ENCODE data around the gene RHOT2. TPM values are rescaled to one million over a fixed set of nuclear protein-coding genes. Genes with fewer than 3 reads are reported as not detected.
A peak's percentile ranks its signal among the peaks of the same experiment; 100 is the strongest.

The RHOT2 gene
- total RNA-seq, 1 donor from 2014 or later = 189 TPM

DNA sequence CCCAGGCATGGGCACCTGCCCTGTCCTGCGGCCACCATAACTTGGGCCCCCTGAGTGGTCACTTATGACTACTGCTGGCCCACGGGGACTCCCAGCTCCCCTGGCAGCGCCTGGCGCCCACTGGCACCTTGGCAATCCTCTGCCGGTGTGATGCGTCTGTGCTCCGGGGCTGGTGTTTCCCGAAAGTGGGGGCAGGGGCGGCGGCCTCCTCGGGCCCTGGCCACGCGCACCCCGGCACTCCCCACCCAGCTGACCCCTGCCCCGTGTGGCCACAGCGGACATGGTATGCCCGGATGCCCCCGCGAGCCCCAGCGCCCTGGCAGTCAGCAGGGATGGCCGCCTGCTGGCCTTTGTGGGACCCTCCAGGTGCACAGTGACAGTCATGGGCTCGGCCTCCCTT is 10.4 kb upstream of the RHOT2 start:
- Mint-ChIP-seq H3K27ac (ENCODE audit: unreplicated experiment) (no peak overlapping the region), H3K27me3 (ENCODE audit: low read depth) (no peaks in the 10 kb centered on the region), H3K36me3 (ENCODE audit: low read depth) (no peaks in the 10 kb centered on the region), H3K4me1 (peaks cover 6% of the 10 kb centered on the region), H3K9me3 (no peaks in the 10 kb centered on the region), H3K4me3 (no peak overlapping the region)
- no peak for DNase-seq (ENCODE audit: low read depth, low spot score)
- TF ChIP-seq, protein P1, sequence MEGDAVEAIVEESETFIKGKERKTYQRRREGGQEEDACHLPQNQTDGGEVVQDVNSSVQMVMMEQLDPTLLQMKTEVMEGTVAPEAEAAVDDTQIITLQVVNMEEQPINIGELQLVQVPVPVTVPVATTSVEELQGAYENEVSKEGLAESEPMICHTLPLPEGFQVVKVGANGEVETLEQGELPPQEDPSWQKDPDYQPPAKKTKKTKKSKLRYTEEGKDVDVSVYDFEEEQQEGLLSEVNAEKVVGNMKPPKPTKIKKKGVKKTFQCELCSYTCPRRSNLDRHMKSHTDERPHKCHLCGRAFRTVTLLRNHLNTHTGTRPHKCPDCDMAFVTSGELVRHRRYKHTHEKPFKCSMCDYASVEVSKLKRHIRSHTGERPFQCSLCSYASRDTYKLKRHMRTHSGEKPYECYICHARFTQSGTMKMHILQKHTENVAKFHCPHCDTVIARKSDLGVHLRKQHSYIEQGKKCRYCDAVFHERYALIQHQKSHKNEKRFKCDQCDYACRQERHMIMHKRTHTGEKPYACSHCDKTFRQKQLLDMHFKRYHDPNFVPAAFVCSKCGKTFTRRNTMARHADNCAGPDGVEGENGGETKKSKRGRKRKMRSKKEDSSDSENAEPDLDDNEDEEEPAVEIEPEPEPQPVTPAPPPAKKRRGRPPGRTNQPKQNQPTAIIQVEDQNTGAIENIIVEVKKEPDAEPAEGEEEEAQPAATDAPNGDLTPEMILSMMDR (conservative IDR thresholded peaks at IDR 0.05) = no peak

DNA sequence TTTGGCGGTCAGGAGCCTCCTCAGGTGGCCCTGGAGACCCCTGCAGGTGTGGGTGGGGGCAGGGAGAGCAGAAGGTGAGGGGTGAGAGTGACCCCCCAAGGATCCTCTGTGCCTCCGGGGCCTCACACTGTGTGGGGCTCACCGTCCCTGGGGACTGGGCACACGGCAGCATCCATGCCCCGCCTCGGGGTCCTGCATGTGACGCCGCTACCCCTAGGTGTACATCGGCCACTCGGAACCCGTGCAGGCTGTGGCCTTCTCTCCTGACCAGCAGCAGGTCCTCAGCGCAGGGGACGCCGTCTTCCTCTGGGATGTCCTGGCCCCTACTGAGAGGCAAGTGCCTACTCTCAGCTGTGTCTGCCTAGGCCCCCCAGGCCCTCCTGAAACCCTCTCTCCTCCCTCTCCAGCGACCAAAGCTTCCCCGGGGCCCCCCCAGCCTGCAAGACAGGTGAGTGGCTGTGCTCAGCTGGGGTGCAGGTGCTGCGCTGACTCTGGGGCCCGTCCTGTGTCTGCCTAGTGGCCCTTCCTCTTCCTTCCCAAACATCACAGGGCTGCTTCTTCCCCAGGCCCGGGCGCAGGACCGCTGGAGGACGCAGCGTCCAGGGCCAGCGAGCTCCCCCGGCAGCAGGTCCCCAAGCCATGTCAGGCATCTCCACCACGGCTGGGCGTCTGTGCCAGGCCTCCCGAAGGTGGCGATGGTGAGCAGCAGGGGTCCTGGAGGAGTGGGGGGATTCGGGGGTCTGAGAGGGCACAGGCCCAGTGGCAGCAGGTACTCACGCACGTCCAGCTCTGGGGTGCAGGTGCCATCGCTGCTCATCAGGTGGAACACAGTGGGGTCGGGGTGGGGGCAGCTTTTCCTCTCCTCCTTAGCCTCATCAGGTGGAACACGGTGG is 9.0 kb upstream of the RHOT2 start:
- Mint-ChIP-seq H3K4me1 (peaks cover 6% of the 10 kb centered on the region), H3K4me3 (no peak overlapping the region), H3K9me3 (no peaks in the 10 kb centered on the region), H3K27ac (ENCODE audit: unreplicated experiment) (no peak overlapping the region), H3K36me3 (ENCODE audit: low read depth) (no peaks in the 10 kb centered on the region), H3K27me3 (ENCODE audit: low read depth) (no peaks in the 10 kb centered on the region)
- no peak for DNase-seq (ENCODE audit: low read depth, low spot score)
- TF ChIP-seq, protein P1 (conservative IDR thresholded peaks at IDR 0.05) = peak; percentile 12

DNA sequence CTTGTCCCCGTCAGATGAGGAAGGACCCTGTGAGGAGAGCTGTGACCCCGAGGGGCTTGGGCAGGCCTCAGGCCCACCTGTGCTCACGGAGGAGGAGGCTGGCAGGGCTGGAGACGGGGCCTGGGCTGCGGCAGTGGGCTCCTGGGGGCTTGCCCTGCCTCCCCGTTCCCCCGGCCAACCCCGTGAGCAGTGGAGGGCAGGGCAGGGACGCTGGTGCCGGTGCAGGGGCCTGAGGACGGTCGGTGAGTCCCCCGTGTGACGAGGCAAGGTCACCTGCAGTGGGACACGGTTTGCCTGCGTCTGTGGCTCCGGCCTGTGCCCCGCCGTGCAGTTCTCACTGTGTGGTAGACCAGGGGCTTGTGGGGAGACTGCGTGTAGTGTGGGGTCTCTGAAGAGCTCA is 8.3 kb upstream of the RHOT2 start:
- H3K4me1 Mint-ChIP-seq = peaks cover 6% of the 10 kb centered on the region
- H3K27ac Mint-ChIP-seq (ENCODE audit: unreplicated experiment) = no peak overlapping the region
- no peaks in the 10 kb centered on the region for H3K36me3 Mint-ChIP-seq (ENCODE audit: low read depth)
- no peaks in the 10 kb centered on the region for H3K9me3 Mint-ChIP-seq
- no peak overlapping the region for H3K4me3 Mint-ChIP-seq
- H3K27me3 Mint-ChIP-seq (ENCODE audit: low read depth) = no peaks in the 10 kb centered on the region
- DNase-seq (ENCODE audit: low read depth, low spot score) = no peak
- TF ChIP-seq, protein P1 (conservative IDR thresholded peaks at IDR 0.05) = no peak

DNA sequence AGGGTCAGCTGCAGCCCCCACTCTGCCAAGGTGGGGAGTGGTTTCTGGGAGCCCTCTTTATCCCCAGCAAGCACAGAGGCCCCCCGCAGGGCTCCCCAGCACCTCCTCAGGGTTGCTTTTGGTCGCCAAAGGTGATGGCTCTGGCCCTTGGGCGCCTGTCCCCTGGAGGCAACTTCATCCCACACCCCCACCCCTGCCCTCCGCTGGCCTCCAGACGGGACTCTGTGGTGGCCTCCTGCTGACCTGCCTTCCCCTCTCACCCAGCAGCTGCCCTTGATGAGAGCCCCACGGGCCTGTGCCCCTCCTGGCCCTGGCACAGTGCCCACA is 7.8 kb upstream of the RHOT2 start:
- H3K36me3 Mint-ChIP-seq (ENCODE audit: low read depth) = no peaks in the 10 kb centered on the region
- H3K27ac Mint-ChIP-seq (ENCODE audit: unreplicated experiment) = no peak overlapping the region
- peaks cover 6% of the 10 kb centered on the region for H3K4me1 Mint-ChIP-seq
- TF ChIP-seq, protein P1 (conservative IDR thresholded peaks at IDR 0.05) = no peak
- H3K4me3 Mint-ChIP-seq = no peak overlapping the region
- no peak for DNase-seq (ENCODE audit: low read depth, low spot score)
- H3K27me3 Mint-ChIP-seq (ENCODE audit: low read depth) = no peaks in the 10 kb centered on the region
- H3K9me3 Mint-ChIP-seq = no peaks in the 10 kb centered on the region

DNA sequence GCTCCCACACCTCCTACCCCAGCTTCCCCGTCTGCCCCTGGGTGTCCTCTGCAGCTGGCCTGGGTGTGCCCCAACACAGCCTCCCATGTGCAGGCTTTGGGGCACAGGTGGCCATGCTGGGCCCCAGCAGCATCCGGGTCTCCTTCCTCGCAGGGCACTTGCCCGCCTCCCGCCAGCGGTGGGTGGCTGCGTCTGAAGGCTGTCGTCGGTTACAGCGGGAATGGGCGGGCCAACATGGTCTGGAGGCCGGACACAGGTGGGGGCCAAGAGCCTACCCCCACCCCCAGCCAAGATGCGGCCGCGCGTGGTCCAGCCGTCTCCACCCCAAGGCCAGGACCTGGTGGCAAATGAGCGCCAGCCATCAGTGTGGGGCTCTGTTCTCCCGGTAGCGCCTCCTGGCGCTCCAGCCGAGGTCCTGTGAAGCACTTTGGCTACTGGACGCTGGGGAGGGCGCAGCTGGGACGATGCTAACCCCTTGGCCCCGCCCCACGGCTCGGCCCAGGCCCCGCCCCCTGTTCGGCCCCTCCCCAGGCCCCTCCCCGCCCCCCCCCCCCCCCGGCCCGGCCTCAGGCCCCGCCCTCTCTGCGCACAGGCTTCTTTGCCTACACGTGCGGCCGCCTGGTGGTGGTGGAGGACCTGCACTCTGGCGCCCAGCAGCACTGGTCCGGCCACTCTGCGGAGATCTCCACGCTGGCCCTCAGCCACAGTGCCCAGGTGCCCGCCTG is 7.3 kb upstream of the RHOT2 start:
- Mint-ChIP-seq H3K9me3 (no peaks in the 10 kb centered on the region), H3K27ac (ENCODE audit: unreplicated experiment) (peak overlapping the region; percentile 19), H3K4me3 (peak overlapping the region; percentile 49), H3K4me1 (peaks cover 6% of the 10 kb centered on the region), H3K36me3 (ENCODE audit: low read depth) (no peaks in the 10 kb centered on the region), H3K27me3 (ENCODE audit: low read depth) (no peaks in the 10 kb centered on the region)
- TF ChIP-seq, protein P1 (conservative IDR thresholded peaks at IDR 0.05) = peak; percentile 64
- DNase-seq (ENCODE audit: low read depth, low spot score) = peak; percentile 75
